ENCODE measurements around the gene ATP9A. TPM values are rescaled to one million over a fixed set of nuclear protein-coding genes. Genes with fewer than 3 reads are reported as not detected.

The ATP9A gene
- total and polyA plus RNA-seq, 3 donors from 2014 or later = 46.4 to 128 (median 89.3) TPM

DNA sequence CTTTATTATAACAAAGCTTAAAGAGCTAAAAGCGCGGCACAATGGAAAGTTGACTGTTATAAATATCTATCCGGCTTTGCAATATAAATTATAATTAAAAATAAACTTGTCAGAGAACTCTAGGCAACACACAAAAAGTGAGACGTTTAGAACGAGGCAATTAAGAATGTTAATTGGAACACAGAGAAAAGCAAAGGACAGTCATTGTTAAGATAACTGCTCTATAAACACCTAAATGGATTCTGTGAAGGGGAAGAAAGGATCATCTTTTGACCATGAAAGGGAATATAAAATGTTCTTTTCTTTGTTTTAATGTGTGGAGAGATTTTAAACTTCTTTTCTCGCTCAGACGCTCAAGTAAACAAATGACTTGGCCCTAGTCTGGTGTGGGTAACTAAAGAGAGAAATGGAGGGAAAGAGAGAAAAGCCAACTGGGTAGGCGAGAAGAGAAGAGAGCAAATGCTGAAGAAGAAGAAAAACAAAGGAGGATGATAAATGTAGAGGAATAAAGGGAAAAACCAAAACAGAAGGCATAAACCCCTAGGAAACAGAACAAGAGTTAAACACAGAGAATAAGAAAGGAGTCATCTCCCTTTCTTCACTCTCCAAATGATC, 43.4 kb upstream of the ATP9A start:
- no peaks in the 10 kb centered on the region for H3K36me3 ChIP-seq (ENCODE audit: low read depth, missing control alignments)
- 77 to 80% methylated on average over 8 of the region's 8 CpGs for WGBS, 2 donors
- no peak overlapping the region for H3K4me3 ChIP-seq
- no peak for DNase-seq
- no peak overlapping the region for H3K27ac ChIP-seq
- no peak for TF ChIP-seq POLR2A (IDR thresholded peaks at IDR 0.05)
- no peaks in the 10 kb centered on the region for H3K27me3 ChIP-seq
- H3K4me1 ChIP-seq = no peaks in the 10 kb centered on the region
- H3K9me3 ChIP-seq = no peaks in the 10 kb centered on the region
- intact Hi-C loops (cut with DNase I; ENCODE audit: low total_unique reads) = no loop called here

DNA sequence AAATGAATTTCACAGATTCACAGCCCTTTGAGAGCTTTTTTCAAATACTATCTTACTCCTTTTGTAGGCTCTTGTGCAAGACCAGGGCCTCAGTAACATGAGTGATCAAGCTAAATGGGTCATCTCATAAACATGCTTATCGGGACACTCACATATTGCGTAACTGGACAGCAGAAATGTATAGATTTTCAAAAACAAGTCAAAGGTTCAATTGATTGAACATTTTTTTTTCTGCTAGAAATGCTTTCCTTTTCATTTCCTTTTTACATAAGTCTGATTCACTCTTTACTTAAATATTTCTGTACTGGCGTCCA, 42.8 kb upstream of the ATP9A start:
- H3K27me3 ChIP-seq = no peaks in the 10 kb centered on the region
- no peaks in the 10 kb centered on the region for H3K9me3 ChIP-seq
- no peak for TF ChIP-seq POLR2A (IDR thresholded peaks at IDR 0.05)
- TF ChIP-seq, protein P1, sequence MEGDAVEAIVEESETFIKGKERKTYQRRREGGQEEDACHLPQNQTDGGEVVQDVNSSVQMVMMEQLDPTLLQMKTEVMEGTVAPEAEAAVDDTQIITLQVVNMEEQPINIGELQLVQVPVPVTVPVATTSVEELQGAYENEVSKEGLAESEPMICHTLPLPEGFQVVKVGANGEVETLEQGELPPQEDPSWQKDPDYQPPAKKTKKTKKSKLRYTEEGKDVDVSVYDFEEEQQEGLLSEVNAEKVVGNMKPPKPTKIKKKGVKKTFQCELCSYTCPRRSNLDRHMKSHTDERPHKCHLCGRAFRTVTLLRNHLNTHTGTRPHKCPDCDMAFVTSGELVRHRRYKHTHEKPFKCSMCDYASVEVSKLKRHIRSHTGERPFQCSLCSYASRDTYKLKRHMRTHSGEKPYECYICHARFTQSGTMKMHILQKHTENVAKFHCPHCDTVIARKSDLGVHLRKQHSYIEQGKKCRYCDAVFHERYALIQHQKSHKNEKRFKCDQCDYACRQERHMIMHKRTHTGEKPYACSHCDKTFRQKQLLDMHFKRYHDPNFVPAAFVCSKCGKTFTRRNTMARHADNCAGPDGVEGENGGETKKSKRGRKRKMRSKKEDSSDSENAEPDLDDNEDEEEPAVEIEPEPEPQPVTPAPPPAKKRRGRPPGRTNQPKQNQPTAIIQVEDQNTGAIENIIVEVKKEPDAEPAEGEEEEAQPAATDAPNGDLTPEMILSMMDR (IDR thresholded peaks at IDR 0.05) = no peak
- H3K36me3 ChIP-seq (ENCODE audit: low read depth, missing control alignments) = no peaks in the 10 kb centered on the region
- H3K4me3 ChIP-seq = no peak overlapping the region
- no peak overlapping the region for H3K27ac ChIP-seq
- DNase-seq = no peak
- no peaks in the 10 kb centered on the region for H3K4me1 ChIP-seq
- WGBS, 2 donors = 91 to 94% methylated on average over 3 of the region's 3 CpGs
- intact Hi-C loops (cut with DNase I; ENCODE audit: low total_unique reads) = no loop called here

DNA sequence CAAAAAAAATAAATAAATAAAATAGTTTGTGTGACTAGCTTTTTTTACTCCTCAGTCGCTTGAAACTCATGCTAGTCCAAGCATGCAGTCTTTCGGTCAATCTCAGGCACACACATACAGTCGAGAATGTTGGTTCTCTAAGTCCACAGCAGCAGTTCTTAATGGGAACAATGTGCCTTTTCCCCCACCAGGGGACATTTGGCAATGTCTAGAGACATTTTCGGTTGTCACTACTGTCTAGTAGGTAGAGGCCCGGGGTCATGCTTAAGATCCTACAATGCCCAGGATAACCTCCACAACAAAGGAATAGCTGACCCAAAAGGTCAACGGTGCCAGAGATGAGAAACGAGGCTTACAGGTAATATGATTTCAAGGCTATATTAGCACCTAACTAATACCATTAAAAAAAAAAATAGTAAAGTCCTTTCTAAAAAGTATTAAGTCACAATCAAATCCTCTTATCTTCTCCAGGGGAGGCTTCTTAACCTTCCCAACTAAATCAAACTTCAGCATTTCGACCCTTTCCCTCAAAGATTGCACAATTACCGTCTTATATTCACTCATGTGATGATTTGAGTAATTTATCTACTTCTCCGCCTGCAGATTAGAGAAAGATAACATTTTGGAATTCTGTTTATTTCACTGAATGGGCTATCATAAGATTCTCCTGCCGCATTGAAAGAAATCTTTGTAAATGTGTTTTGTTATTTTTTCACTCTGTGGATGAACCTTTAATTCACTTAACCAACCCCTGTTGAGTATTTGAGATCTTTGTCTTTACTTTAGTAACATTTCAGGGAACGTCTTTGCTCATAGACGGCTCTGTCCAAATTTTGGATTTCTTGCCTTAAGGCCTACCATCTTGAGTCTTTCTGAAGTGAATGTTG, 42.2 kb upstream of the ATP9A start:
- WGBS, 2 donors = 87 to 90% methylated on average over 13 of the region's 13 CpGs
- intact Hi-C loops (cut with DNase I; ENCODE audit: low total_unique reads) = no loop called here
- no peaks in the 10 kb centered on the region for H3K36me3 ChIP-seq (ENCODE audit: low read depth, missing control alignments)
- H3K4me3 ChIP-seq = no peak overlapping the region
- TF ChIP-seq, protein P1 (IDR thresholded peaks at IDR 0.05) = no peak
- no peak for TF ChIP-seq POLR2A (IDR thresholded peaks at IDR 0.05)
- H3K27me3 ChIP-seq = no peaks in the 10 kb centered on the region
- H3K4me1 ChIP-seq = no peaks in the 10 kb centered on the region
- DNase-seq = no peak
- no peak overlapping the region for H3K27ac ChIP-seq
- H3K9me3 ChIP-seq = no peaks in the 10 kb centered on the region

DNA sequence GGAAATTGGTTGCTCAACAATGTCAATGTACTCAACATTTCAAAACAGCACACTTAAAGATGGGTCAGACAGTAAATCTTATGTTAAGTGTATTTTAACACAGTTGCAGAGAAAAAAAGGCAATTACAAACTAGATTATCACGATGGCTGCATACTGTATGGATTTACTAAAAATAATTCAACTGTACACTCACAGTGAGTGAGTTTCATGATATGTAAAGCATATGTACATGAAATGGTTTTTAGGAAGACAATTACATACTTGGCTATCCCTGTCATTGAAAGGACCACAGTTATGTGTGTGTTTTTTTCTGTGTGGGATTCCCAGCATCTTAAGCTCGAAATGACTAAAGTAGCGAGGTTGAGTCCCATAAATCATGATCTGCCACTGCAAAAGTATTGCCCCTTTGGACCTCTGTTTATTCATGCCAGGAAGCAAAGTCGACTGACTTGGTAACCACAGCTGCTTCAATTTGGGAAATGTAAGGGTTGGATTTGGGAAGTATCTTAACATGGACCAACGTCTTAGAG, 39.6 kb upstream of the ATP9A start:
- Histone ChIP-seq H3K27ac (no peak overlapping the region), H3K4me1 (no peaks in the 10 kb centered on the region), H3K27me3 (no peaks in the 10 kb centered on the region), H3K9me3 (no peaks in the 10 kb centered on the region), H3K4me3 (no peak overlapping the region), H3K36me3 (ENCODE audit: low read depth, missing control alignments) (no peaks in the 10 kb centered on the region)
- 75 to 77% methylated on average over 5 of the region's 5 CpGs for WGBS, 2 donors
- intact Hi-C loops (cut with DNase I; ENCODE audit: low total_unique reads) = no loop called here
- DNase-seq = no peak
- TF ChIP-seq, protein P1 (IDR thresholded peaks at IDR 0.05) = no peak
- TF ChIP-seq POLR2A (IDR thresholded peaks at IDR 0.05) = no peak

DNA sequence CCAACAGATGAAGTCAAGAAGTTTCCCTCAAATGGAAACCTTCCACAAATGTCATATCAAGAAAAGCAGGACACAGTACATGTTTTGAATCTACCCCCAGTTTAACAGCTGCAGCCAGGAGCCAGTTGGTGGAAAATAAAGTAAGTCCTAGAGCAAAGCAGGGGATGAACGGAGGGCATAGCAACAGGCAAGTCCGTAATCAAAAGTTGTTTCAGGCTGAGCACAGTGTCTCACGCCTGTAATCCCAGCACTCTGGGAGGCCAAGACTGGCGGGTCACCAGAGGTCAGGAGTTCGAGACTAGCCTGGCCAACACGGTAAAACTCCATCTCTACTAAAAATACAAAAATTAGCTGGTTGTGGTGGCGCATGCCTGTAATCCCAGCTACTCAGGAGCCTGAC, 36.6 kb upstream of the ATP9A start:
- intact Hi-C loops (cut with DNase I; ENCODE audit: low total_unique reads) = no loop called here
- WGBS, 2 donors = 81 to 91% methylated on average over 7 of the region's 7 CpGs
- DNase-seq = no peak
- no peak overlapping the region for H3K4me3 ChIP-seq
- no peak for TF ChIP-seq POLR2A (IDR thresholded peaks at IDR 0.05)
- TF ChIP-seq, protein P1 (IDR thresholded peaks at IDR 0.05) = no peak
- H3K36me3 ChIP-seq (ENCODE audit: low read depth, missing control alignments) = no peaks in the 10 kb centered on the region
- H3K27me3 ChIP-seq = no peaks in the 10 kb centered on the region
- H3K4me1 ChIP-seq = peaks cover 6% of the 10 kb centered on the region
- no peak overlapping the region for H3K27ac ChIP-seq
- H3K9me3 ChIP-seq = no peaks in the 10 kb centered on the region

Measured in testis (tissue), 3 donors.